Dedifferentiated amniotic fluid mesenchymal stem cell (primary cell): ENCODE data around the gene NAA16.
"Not testable (repeated sequence)": the region's sequence is repeated elsewhere in the genome, so short reads cannot be mapped to it uniquely, and the experiment has no call there.

ENCODE experiments used
- DNase-seq: peaks from one replicate; pipeline ENCODE4 v3.0.0-alpha.2; 2016; ENCODE audit errors: extremely low spot score

NAA16 gene

DNA sequence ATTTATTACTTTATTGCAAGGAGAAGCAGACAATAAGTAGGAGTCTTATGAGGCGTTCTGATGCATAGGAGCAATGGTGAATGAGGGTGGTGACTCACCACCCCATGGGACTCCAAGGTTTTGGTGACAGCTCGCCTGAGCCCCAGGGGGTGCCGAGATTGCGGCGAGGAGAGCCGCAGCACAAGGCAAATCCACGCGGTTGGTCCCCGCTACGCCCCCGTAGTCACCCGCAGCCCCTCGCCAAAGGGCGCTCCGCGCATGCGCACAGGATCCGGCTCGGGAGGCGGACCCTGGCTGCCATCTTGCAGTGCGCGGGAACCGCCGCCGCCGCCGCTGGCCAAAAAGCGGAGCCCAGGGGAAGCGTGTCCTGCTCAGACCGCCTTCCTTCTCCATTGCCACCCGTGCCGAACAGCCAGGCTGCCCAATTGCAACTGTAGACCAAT, at the start of gene NAA16:
Gene NAA16, plus strand, starts transcription at position 305 of the 443 bp plus-strand sequence. CDS start 262 bp downstream, outside the sequence.
- peak; percentile 73 for DNase-seq

DNA sequence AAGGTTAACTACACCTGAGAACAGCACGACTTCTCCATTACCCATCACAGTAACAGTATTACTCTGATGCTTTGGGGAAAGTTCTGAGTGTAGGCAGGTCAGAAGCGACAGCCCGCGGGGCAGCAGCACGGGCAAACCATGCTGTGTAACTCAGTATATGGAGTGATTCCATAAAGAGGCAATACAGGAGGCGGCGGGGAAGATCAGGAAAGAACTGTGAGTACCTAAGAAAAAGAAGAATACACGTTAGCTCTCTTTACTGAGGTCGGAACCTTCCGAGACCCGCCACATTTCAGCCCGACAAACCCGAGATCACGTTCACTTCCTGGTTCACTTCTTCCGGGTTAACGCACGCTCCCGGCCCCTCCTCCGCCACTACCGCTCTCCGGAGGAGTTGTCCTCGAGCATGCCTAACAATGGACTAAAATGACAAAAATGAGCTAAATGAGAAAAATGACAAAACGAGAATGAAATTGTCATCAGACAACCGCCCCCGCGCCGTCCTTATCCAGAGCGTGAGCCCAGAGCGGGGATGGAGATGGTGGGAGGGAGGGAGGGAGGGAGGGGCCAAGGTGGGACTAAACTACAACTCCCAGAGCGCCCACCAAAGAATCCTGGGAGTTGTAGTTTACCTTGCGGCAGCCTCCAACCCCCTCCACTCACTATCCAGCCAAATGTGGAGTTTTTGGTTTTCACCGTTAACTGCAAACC, 47.7 kb upstream of the NAA16 start, which contains the start of gene MTRF1:
Gene MTRF1, minus strand, starts transcription at position 316 of the 711 bp plus-strand sequence. CDS start 2,669 bp downstream, outside the sequence.
- peak; percentile 68 for DNase-seq

GRCh38 chr13:41267106-41267505, 44.0 kb upstream of the NAA16 start:
- peak; percentile 44 for DNase-seq

GRCh38 chr13:41268764-41269163, 42.3 kb upstream of the NAA16 start:
- DNase-seq, result no peak

- DNase-seq, result no peak
These were observed 39.4 kb upstream of the NAA16 start for GRCh38 chr13:41271456-41272285.

DNA sequence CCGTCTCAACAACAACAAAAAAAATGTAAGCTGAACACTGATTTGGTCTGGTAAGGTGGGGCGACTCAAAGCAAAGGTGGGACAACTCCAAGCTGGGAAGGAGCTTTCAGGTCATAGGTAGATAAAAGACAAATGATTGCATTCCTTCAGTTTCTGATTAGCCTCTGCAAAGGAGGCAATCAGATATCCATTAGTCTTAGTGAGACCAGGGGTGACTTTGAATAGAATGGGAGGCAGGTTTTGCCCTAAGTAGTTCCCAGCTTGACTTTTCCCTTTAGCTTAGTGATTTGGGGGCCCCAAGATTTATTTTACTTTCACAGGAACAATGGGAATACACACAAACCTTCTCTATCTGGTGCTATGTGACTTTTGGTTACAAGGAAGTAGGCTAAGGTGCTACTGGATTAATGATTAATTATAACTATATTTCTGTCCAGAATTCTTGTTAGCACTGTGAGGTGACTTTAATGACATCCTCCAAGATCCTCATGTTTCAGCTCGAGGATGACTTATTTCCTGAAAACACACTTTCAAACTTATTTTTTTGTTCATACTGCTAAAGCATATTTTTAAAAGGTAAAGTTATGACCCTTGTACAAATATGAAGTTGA, 37.1 kb upstream of the NAA16 start:
- DNase-seq, result no peak

GRCh38 chr13:41274881-41275280, 36.2 kb upstream of the NAA16 start:
- no peak for DNase-seq

DNA sequence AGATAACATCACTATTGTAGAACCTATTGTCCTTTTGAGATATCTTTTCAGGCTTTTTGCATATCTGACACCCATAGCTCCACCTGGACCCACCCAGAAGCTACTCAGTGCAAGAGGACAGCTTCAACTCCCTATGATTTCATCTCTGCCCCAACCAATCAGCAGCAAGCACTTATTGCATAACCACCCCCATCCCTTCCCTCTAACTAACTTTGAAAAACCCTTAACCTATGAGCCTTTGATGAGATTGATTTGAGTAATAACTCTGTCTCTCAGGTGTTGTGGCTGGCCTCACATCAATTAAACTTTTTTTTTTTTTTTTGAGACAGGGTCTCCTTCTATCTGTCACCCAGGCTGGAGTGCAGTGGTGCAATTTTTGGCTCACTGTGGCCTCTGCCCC, 34.2 kb upstream of the NAA16 start:
- DNase-seq, result no peak

DNA sequence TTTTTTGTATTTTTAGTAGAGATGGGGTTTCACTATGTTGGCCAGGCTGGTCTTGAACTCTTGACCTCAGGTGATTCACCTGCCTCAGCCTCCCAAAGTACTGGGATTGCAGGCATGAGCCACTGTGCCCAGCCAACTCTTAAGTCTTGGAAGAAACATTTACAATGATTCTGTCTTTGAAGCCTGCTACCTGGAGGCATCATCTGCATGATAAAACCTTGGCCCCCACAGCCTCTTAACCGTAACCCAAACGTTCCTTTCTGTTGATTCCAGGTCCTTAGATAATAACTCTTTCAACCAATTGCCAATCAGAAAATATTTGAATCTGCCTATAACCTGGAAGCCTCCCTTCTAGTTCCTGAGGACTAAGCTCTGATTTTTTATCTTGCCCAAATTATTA, 31.9 kb upstream of the NAA16 start:
- DNase-seq, result not testable (repeated sequence)

- no peak for DNase-seq
These were observed 28.9 kb upstream of the NAA16 start for GRCh38 chr13:41282129-41282571.

- DNase-seq, result peak; percentile 82
These were observed 26.4 kb upstream of the NAA16 start for GRCh38 chr13:41284512-41285288.

- DNase-seq, result no peak
These were observed 24.7 kb upstream of the NAA16 start for GRCh38 chr13:41286370-41286769.

DNA sequence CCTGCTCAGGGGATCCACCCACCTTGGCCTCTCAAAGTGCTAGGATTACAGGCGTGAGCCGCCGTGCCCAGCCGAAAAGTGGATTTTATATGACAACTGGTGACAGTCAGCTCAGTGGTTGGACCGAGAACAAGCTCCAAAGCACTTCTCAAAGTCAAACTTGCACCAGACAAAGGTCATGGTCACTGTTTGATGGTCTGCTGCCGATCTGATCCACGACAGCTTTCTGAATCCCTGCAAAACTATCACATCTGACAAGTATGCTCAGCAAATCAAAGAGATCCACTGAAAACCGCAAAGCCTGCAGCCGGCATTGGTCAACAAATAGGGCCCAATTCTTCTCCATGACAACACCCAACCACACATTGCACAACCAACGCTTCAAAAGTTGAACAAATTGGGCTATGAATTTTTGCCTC, 21.6 kb upstream of the NAA16 start:
- DNase-seq, result no peak

- no peak for DNase-seq
These were observed 19.8 kb upstream of the NAA16 start for GRCh38 chr13:41291246-41291645.

DNA sequence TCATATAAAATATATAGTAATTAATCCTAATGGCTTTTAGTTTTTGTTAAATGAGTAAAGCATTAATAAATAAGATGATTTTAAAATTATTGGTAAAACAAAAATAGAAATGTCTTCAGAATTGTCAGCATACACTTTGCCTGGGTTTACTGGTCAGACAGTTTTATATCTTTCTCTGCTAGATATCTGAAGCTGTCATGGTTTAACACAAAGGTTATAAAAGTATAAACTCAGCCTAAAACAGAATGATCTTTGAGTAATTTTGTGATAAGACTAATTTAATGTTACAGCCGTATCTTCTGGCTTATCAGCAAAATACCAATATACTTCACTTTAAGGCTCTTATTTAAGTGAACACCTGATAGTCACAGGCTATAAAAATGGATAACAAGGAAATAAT, 17.8 kb upstream of the NAA16 start:
- DNase-seq, result no peak

GRCh38 chr13:41294914-41295313, 16.2 kb upstream of the NAA16 start:
- no peak for DNase-seq

- DNase-seq, result no peak
These were observed 15.1 kb upstream of the NAA16 start for GRCh38 chr13:41295973-41296372.

DNA sequence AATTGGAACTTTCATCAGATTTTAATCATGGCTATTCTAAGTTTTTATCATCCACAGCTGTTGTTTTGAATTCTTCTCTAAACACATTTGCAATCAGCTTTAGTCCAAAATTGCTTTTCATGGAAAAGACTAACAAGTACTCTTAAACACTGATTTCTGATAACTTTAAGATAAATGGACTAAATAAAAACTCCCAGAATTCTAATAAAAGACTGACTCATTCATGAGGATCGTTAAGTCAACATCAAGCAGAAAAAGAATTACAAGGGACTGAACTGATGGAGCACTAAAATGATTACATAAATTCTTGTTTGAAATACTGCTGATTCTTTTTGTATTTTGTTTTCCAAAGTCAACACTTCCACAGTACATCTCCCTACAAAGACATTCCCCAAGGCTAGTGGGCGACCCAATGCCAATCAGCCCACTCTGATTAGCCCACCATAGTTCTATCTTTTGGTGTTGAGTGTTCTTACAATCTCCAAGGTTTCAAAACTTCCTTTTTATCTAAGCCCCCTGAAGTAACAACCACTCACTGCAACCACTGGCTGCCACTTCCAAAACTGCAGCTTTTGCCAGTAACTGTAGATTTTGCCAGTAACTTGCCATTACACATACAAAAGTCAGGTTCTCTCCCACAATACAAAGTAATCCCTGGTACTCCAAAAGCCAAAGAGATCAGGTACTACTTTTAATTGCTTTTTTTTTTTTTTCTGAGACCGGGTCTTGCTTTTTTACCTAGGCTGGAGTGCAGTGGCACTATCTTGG, 14.0 kb upstream of the NAA16 start:
- DNase-seq, result no peak

DNA sequence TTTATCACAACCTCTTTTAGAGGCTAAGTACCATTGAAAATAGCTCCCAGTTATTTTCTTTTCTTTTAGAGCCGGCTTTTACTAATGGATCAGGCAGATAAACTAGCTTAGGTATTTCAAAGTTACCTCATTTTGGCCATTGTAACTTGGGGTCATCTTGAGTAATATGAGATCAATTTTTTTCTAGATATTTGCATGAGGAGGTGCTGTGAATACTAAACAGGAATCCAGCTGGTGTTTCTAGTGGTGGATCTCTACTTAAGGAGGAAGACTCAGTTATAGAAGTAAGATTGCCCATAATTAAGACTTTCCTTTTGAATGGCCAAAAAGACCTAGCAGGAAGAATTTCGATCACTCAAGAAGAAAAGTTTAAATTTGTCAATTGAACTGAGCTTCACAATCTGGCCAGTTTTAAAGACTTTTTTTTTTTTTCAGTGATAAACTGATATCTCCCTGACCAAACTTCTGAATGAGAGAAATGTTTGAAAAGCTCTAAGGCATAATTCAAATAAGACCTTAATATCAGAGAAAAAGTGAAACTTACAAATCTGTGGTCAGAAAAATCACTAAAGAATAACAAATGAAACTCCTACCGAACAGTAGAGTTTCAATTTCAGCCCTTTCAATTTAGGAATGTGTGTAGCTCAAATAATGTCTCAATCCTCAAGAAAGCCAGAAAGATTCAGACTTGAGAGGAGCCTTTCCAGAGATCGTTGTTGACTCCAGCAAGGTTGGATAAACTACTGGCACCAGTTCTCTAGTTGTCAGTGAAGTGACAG, 11.6 kb upstream of the NAA16 start:
- DNase-seq, result no peak

DNA sequence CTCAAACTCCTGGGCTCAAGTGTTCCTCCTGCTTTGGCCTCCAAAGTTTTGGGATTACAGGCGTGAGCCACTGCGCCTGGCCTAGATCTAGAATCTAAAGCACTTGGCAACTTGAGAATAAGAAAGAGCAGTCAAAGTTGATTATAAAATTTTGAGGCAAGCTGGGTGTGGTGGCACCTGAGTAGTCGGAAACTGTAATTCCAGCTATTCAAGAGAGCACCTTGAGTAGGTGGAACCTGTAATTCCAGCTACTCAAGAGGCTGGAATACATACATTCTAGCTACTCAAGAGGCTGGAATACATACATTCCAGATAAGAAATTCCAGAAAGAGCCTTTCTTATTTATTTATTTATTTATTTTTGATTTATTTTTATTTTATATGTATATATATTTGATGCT, 8.3 kb upstream of the NAA16 start:
- DNase-seq, result no peak
